ENCODE results near the gene HES3.

The HES3 gene

GRCh38 chr1:6239950-6240768 lies 3.8 kb upstream of the HES3 start:
- H3K36me3 ChIP-seq (ENCODE audit: control insufficient read depth, low read length): peaks cover 3% of the 10 kb centered on the region
- H3K9me3 ChIP-seq (ENCODE audit: control insufficient read depth, insufficient read depth, low read length): no peaks in the 10 kb centered on the region
- no peaks in the 10 kb centered on the region for H3F3A ChIP-seq (ENCODE audit: control insufficient read depth, insufficient read depth)
- no peak overlapping the region for H3K27ac ChIP-seq (ENCODE audit: low read depth, low read length)
- H3K79me2 ChIP-seq (ENCODE audit: control insufficient read depth, low read length): peaks cover 5% of the 10 kb centered on the region
- H3K4me3 ChIP-seq (ENCODE audit: low read length): no peak overlapping the region
- H3K9me2 ChIP-seq (replicated peaks; ENCODE audit: control insufficient read depth, low read length): no peaks in the 10 kb centered on the region
- TF ChIP-seq EZH2phosphoT487 (IDR thresholded peaks at IDR 0.05; ENCODE audit: borderline replicate concordance, low read length): no peak; the same call in 1 of the 2 replicates
- TF ChIP-seq, protein P1, sequence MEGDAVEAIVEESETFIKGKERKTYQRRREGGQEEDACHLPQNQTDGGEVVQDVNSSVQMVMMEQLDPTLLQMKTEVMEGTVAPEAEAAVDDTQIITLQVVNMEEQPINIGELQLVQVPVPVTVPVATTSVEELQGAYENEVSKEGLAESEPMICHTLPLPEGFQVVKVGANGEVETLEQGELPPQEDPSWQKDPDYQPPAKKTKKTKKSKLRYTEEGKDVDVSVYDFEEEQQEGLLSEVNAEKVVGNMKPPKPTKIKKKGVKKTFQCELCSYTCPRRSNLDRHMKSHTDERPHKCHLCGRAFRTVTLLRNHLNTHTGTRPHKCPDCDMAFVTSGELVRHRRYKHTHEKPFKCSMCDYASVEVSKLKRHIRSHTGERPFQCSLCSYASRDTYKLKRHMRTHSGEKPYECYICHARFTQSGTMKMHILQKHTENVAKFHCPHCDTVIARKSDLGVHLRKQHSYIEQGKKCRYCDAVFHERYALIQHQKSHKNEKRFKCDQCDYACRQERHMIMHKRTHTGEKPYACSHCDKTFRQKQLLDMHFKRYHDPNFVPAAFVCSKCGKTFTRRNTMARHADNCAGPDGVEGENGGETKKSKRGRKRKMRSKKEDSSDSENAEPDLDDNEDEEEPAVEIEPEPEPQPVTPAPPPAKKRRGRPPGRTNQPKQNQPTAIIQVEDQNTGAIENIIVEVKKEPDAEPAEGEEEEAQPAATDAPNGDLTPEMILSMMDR (IDR thresholded peaks at IDR 0.05; ENCODE audit: low read depth, low read length, poor library complexity, severe bottlenecking): no peak
- H3K4me2 ChIP-seq (ENCODE audit: low read length): no peak overlapping the region
- no peaks in the 10 kb centered on the region for H4K20me1 ChIP-seq (ENCODE audit: control insufficient read depth, insufficient read depth, low read depth, low read length)
- H3K27me3 ChIP-seq (ENCODE audit: control insufficient read depth, low read length): peaks cover 56% of the 10 kb centered on the region
- peaks cover 6% of the 10 kb centered on the region for H3K4me1 ChIP-seq (ENCODE audit: control insufficient read depth, low read length)

DNA sequence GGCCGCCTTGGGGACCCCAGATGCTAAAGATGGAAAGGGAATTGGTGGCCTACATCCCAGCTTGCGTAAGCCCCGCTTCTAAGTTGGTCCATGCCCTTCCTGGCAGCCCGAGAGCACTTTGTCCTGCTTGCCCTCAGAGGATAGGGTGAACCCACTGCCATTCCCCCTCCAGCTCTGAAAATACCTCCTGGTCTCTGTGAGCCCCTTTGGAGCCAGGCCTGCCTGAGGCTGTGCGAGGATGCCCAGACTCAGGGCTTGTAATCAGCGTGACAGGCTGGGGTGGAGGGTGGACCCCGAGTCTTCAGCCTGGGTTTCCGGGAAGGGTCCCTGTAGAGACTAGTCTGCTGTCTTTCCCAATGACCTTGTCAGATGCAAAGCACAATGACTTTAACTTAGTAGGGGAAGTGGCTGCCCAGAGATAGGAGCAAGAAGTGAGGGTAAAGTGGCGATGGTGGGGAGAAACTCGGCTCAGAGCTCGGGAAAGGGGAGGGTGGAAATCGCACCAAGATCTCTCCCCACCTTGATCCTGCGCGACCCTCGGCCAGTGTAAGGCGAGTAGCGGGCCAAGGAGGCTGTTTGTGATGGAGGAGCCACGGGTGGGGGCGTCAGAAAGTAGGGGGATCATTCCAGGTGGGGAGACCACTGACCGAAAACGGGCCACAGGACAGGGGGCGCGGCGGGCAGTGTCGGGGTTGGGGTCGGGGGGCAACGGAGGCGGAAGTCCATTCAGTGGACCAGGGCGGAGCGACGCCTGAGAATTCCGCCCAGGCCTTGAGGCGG lies 2.7 kb upstream of the HES3 start:
- Histone ChIP-seq H3K36me3 (ENCODE audit: control insufficient read depth, low read length) (no peaks in the 10 kb centered on the region), H3K4me1 (ENCODE audit: control insufficient read depth, low read length) (peaks cover 11% of the 10 kb centered on the region), H3K27me3 (ENCODE audit: control insufficient read depth, low read length) (peaks cover 59% of the 10 kb centered on the region), H3K4me3 (ENCODE audit: low read length) (no peak overlapping the region), H3K79me2 (ENCODE audit: control insufficient read depth, low read length) (no peaks in the 10 kb centered on the region), H4K20me1 (ENCODE audit: control insufficient read depth, insufficient read depth, low read depth, low read length) (0 out of 2 replicates have a peak, but pooled peaks cover 3% of the 10 kb centered on the region), H3K4me2 (ENCODE audit: low read length) (no peak overlapping the region), H3K27ac (ENCODE audit: low read depth, low read length) (no peak overlapping the region), H3K9me2 (replicated peaks; ENCODE audit: control insufficient read depth, low read length) (no peaks in the 10 kb centered on the region), H3K9me3 (ENCODE audit: control insufficient read depth, insufficient read depth, low read length) (no peaks in the 10 kb centered on the region), H3F3A (ENCODE audit: control insufficient read depth, insufficient read depth) (peaks cover under 1% of the 10 kb centered on the region; the same call in 1 of the 2 replicates)
- no peak for TF ChIP-seq EZH2phosphoT487 (IDR thresholded peaks at IDR 0.05; ENCODE audit: borderline replicate concordance, low read length)
- TF ChIP-seq, protein P1 (IDR thresholded peaks at IDR 0.05; ENCODE audit: low read depth, low read length, poor library complexity, severe bottlenecking): no peak

GRCh38 chr1:6241887-6242740 lies 1.9 kb upstream of the HES3 start:
- Histone ChIP-seq H3F3A (ENCODE audit: control insufficient read depth, insufficient read depth) (peaks cover 3% of the 10 kb centered on the region; the same call in 1 of the 2 replicates), H3K27me3 (ENCODE audit: control insufficient read depth, low read length) (peaks cover 65% of the 10 kb centered on the region), H3K79me2 (ENCODE audit: control insufficient read depth, low read length) (no peaks in the 10 kb centered on the region), H3K27ac (ENCODE audit: low read depth, low read length) (no peak overlapping the region), H3K9me3 (ENCODE audit: control insufficient read depth, insufficient read depth, low read length) (no peaks in the 10 kb centered on the region), H3K4me3 (ENCODE audit: low read length) (no peak overlapping the region), H3K4me2 (ENCODE audit: low read length) (peak overlapping the region; percentile 4; the same call in 1 of the 2 replicates), H3K9me2 (replicated peaks; ENCODE audit: control insufficient read depth, low read length) (no peaks in the 10 kb centered on the region), H4K20me1 (ENCODE audit: control insufficient read depth, insufficient read depth, low read depth, low read length) (peaks cover 6% of the 10 kb centered on the region; the same call in 1 of the 2 replicates), H3K4me1 (ENCODE audit: control insufficient read depth, low read length) (peaks cover 12% of the 10 kb centered on the region; the same call in 1 of the 2 replicates), H3K36me3 (ENCODE audit: control insufficient read depth, low read length) (no peaks in the 10 kb centered on the region)
- peak; percentile 99 for TF ChIP-seq EZH2phosphoT487 (IDR thresholded peaks at IDR 0.05; ENCODE audit: borderline replicate concordance, low read length)
- TF ChIP-seq, protein P1 (IDR thresholded peaks at IDR 0.05; ENCODE audit: low read depth, low read length, poor library complexity, severe bottlenecking): no peak

Data from DOHH2 (cell line).